Ascending aorta (tissue), 2 donors: Measurements from ENCODE around the gene SERINC5. TPM values are rescaled to one million over a fixed set of nuclear protein-coding genes. Genes with fewer than 3 reads are reported as not detected.
"Not testable (repeated sequence)": the region's sequence is repeated elsewhere in the genome, so short reads cannot be mapped to it uniquely, and the experiment has no call there.

Experiments
- DNase-seq, 2 donors: peaks; one replicate each; pipeline ENCODE4 v3.0.0-alpha.2; 2019; ENCODE audit warnings: low spot score in 2 of 2
- H3K27ac ChIP-seq, 2 donors: fragments of 200-600 bp; sonication (generic); one replicate each; pipeline ENCODE4 v1.5.1; 2016 to 2017; ENCODE audit warnings: mild to moderate bottlenecking in 1 of 2
- H3K27me3 ChIP-seq: fragments of 200-600 bp; sonication (generic); one replicate; pipeline ENCODE4 v1.5.1; 2017
- H3K36me3 ChIP-seq, 2 donors: fragments of 200-600 bp; sonication (generic); one replicate each; pipeline ENCODE4 v1.5.1; 2016
- H3K4me1 ChIP-seq, 2 donors: fragments of 200-600 bp; sonication (generic); one replicate each; pipeline ENCODE4 v1.5.1; 2016 to 2017; ENCODE audit warnings: mild to moderate bottlenecking in 1 of 2
- H3K4me3 ChIP-seq, 2 donors: fragments of 200-600 bp; sonication (generic); one replicate each; pipeline ENCODE4 v1.5.1; 2016 to 2017; ENCODE audit warnings: mild to moderate bottlenecking in 1 of 2
- H3K9me3 ChIP-seq, 2 donors: fragments of 200-600 bp; sonication (generic); one replicate each; pipeline ENCODE4 v1.5.1; 2016
- intact Hi-C: fragments of 100-400 bp; cut with DNase I; formaldehyde crosslinking; loops from one replicate; pipeline ENCODE4 v1.15.1; 2023
- total RNA-seq: library from RNA; depleted of rRNA; stranded (reverse); fragments of >200 nt; gene quantifications from one replicate; pipeline ENCODE4 v1.1.0, GENCODE V29; 2016
- TF ChIP-seq, protein P1 (sequence below), 3 experiments: fragments of 200-600 bp in 2 of 3; fragments of 450-650 bp in 1 of 3; sonication (generic) in 2 of 3; IDR thresholded peaks; one replicate each; pipeline ENCODE4 v1.5.1; 2016 to 2019; ENCODE audit warnings: antibody characterized with exemption in 3 of 3, mild to moderate bottlenecking in 1 of 3, moderate library complexity in 1 of 3

Gene SERINC5
- total RNA-seq, 1 donor from 2014 or later: 3.4 TPM

DNA sequence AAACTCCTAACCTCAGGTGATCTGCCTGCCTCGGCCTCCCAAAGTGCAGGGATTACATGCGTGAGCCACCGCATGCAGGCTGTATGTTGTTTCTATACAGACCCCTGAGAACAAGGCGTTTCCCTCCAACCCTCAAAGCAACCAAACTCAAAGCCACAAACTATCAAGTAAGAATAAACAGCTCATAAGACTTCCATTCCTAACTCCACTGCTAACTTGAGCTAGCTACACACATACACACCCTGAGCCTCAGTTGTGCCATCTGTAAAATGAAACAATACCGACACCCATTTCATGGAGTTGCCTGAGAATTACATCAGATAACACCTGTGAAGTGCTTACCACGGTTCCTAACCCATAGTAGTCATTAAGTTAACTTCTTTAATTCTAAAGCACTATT, 70.8 kb downstream of the SERINC5 start:
- Histone ChIP-seq H3K36me3 (no peaks in the 10 kb centered on the region), H3K27me3 (no peaks in the 10 kb centered on the region), H3K9me3 (no peaks in the 10 kb centered on the region), H3K4me3 (no peak overlapping the region), H3K4me1 (no peaks in the 10 kb centered on the region), H3K27ac (no peak overlapping the region)
- intact Hi-C loops: no loop called here
- no peak for DNase-seq
- TF ChIP-seq, protein P1, sequence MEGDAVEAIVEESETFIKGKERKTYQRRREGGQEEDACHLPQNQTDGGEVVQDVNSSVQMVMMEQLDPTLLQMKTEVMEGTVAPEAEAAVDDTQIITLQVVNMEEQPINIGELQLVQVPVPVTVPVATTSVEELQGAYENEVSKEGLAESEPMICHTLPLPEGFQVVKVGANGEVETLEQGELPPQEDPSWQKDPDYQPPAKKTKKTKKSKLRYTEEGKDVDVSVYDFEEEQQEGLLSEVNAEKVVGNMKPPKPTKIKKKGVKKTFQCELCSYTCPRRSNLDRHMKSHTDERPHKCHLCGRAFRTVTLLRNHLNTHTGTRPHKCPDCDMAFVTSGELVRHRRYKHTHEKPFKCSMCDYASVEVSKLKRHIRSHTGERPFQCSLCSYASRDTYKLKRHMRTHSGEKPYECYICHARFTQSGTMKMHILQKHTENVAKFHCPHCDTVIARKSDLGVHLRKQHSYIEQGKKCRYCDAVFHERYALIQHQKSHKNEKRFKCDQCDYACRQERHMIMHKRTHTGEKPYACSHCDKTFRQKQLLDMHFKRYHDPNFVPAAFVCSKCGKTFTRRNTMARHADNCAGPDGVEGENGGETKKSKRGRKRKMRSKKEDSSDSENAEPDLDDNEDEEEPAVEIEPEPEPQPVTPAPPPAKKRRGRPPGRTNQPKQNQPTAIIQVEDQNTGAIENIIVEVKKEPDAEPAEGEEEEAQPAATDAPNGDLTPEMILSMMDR (IDR thresholded peaks at IDR 0.05): no peak

DNA sequence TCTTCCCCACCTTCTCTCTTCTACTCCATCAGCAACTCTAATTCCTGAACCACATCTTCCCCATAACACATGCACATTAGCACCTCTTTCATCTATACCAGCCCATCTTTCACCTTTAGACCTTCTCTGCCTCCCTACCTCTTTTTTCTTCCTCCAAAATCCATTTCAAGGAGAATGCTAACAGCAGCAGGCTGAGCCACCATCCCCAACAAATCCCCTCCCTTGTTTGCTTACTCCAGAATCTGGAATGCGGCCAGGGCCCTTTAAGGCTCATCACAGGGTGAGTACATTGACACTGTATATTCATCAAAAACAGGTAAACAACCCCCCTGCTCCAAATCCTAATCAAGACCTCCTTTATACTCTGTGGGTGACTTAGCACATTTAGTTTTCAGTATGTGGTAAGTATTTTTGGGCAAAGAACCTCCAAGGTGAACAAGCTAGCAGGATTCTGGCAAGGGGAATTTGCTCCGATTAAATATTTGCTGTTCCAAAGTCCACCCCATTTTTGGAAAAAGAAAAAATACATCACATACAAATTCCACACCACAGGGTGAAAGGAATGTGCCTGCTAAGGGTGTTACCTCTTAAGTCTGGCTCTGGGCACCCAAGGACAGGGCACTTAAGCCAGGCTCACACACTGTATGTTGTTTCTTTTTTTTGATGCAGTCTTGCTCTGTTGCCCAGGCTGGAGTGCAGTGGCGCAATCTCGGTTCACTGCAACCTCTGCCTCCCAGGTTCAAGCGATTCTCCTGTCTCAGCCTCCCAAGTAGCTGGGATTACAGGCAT, 71.4 kb downstream of the SERINC5 start:
- Histone ChIP-seq H3K4me3 (no peak overlapping the region), H3K4me1 (no peaks in the 10 kb centered on the region), H3K36me3 (no peaks in the 10 kb centered on the region), H3K9me3 (no peaks in the 10 kb centered on the region), H3K27me3 (no peaks in the 10 kb centered on the region), H3K27ac (no peak overlapping the region)
- TF ChIP-seq, protein P1 (IDR thresholded peaks at IDR 0.05): no peak
- no peak for DNase-seq
- intact Hi-C loops: no loop called here

DNA sequence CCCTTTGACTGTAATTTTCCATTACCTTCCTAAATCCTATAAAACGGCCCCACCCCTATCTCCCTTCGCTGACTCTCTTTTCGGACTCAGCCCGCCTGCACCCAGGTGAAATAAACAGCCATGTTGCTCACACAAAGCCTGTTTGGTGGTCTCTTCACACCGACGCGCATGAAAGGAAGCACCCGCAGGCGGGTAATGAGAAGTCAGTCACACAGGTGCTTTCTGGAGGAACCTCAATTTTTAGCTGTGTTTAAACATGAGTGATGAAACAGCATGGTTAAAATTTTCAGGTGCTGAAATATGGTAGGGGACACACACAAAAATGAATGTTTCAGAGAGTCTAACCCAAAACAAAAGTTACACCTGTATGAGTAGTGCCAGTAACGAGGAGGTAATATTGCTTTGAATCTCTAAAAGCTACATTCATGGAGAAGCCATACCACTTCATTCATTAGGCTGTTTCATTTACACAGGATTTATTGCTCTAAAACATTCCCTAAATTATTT, 72.1 kb downstream of the SERINC5 start:
- DNase-seq, H3K36me3 ChIP-seq, H3K27ac ChIP-seq, H3K27me3 ChIP-seq, H3K4me3 ChIP-seq, H3K9me3 ChIP-seq, H3K4me1 ChIP-seq, intact Hi-C loops: not testable (repeated sequence)

DNA sequence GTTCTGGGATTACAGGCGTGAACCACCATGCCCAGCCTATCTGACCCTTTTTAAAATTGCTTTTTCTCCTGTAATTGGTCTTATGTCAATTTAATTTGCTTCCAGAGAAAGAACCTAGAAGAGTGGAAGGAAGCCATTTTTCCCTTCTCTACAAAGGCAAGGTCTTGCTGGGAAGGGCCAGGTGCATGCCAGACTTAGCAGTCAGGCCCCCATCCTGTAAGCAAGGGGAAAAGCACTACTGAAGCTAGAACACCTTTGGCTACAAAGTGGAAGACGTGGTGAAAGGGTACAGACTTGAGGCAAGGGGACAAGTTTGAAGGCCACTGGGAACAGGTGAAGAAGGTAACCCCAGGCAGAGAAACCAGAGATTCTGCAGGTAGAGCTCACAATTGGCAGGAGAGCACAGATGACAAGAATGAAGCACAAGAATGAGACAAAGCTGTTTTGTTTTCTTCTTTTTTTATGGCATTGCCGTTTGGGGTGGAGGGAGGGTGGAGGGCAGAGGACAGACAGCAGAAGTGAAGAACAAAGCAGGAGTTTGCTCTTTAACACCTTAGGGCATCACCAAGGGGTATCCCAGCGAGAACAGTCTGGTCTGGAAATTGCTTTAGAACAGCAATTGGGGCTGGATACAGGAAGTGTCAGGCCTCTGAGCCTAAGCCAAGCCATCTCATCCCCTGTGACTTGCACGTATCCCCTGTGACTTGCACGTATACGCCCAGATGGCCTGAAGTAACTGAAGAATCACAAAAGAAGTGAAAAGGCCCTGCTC, 72.9 kb downstream of the SERINC5 start:
- no peaks in the 10 kb centered on the region for H3K36me3 ChIP-seq
- H3K27me3 ChIP-seq: no peaks in the 10 kb centered on the region
- no peaks in the 10 kb centered on the region for H3K9me3 ChIP-seq
- no peak overlapping the region for H3K27ac ChIP-seq
- H3K4me1 ChIP-seq: no peaks in the 10 kb centered on the region
- TF ChIP-seq, protein P1 (IDR thresholded peaks at IDR 0.05): no peak
- intact Hi-C loops: no loop called here
- no peak for DNase-seq
- H3K4me3 ChIP-seq: no peak overlapping the region

DNA sequence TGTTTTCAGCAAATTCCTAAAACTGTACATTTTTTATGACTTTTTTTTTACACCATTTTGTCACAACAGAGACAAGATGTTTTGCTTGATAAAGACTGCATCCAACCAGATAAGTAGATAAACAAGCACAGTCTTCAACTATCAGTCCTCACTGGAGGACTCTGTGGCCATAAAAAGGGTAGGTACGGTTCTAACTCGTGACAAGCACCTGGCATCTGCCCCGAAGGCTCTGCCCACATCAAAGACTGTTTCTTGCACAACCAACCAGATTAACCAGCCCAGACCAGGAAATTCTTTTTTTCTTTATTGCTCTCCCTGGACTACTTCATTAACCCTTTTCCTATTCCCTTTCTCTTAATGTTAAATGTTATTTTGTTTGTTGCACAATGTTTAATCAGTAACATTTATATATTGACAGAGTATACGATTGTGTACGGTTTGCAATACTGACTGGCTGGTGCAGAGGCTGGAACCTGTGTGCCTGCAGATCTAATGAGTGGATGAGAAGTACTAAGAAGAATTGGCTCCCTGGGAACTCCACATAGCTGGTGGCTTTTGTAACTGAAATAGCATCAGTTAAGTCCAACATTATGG, 74.1 kb downstream of the SERINC5 start:
- no peaks in the 10 kb centered on the region for H3K27me3 ChIP-seq
- peaks cover 0 to 3% of the 10 kb centered on the region in 2 donors for H3K36me3 ChIP-seq
- H3K9me3 ChIP-seq: no peaks in the 10 kb centered on the region
- no peak for DNase-seq
- H3K27ac ChIP-seq: no peak overlapping the region
- no peaks in the 10 kb centered on the region for H3K4me1 ChIP-seq
- intact Hi-C loops: no loop called here
- no peak overlapping the region for H3K4me3 ChIP-seq
- TF ChIP-seq, protein P1 (IDR thresholded peaks at IDR 0.05): no peak

DNA sequence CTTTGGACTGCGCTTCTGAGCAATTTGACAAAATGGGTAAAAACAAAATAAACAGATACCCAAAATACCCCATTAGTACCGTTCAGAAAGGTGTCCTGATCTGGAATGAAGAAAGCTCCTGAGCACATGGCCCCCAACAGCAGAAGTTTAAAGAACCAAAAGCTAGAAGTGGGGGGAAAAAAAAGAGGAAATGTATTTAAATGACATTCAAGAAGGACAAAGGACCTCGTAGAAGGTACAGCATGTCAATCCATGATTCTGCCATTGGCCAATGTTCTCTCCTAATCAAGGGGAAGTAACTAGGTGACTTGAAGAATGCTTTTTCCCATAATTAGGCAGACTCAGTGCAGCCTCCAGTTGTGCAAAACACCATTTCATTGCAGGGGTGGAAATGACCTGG, 78.6 kb downstream of the SERINC5 start:
- Histone ChIP-seq H3K27ac (no peak overlapping the region), H3K4me1 (no peaks in the 10 kb centered on the region), H3K27me3 (no peaks in the 10 kb centered on the region), H3K36me3 (peaks cover 0 to 13% of the 10 kb centered on the region in 2 donors), H3K4me3 (no peak overlapping the region), H3K9me3 (no peaks in the 10 kb centered on the region)
- no peak for DNase-seq
- intact Hi-C loops: no loop called here
- TF ChIP-seq, protein P1 (IDR thresholded peaks at IDR 0.05): no peak
